K562 treated with DMSO at 1 percent for 12 hours (cell line): Measurements from ENCODE around the gene MAB21L3. TPM values are rescaled to one million over a fixed set of nuclear protein-coding genes. Genes with fewer than 3 reads are reported as not detected.

ENCODE experiments used
- total RNA-seq: library from RNA; unstranded; fragments of 300-600 nt; gene quantifications from 2 replicates; pipeline ENCODE4 v1.2.3, GENCODE V29; 2022; ENCODE audit not compliant: insufficient read depth

Gene MAB21L3
- not detected in 2 replicates for total RNA-seq

DNA sequence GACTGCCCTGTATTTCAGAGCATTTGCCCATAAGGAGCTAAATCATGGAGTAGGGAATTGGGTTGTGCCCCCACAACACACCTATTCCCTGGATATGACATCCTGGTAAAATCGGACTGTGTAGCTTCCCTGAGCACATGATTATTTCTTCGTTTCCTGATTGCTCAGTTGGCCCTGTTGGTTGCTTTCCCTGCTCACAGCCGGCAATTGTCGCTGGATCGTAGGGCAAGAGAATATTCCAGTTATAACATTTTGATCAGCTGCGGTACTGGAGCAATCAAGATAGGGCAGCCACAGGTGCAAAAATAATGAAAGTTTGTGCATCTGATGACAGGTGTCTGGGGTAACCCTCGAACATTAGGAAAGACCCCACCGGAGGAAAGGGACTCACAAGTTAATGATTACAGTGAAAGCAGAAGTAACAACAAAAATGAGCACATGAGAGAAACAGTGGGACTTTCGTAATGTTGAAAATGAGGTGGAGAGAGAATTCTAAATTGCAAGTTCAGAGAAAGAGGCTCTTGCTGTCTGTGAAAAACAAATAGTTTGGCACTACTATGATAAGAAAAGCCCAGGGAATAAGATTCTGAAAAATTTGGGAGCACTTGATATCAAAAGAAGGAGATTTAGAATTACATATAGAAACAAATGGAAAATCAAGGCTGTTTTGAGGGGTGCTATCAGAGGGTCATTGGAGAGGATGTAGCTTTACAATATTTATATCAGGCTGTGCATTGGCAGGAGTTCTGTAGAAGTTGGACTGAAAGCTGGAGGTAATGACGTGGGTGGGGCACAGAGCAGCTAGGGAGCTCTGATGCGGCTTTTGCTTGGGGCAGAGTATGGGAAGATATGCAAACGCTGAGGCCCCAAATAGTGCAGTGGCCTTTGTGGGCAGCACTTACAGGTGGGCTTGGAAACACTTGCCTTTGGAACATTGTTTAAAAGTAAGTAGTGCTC, at the start of gene MAB21L3:
MAB21L3 (plus strand) TSS at position 833 of the 957 bp plus-strand sequence. CDS start 1,217 bp downstream, outside the sequence.

Other genes with a start within 250 kb of the MAB21L3 start
- gene SLC22A15, start 134.9 kb upstream of the MAB21L3 start, total RNA-seq = 0.38 and 1.6 TPM in 2 replicates